ENCODE results near the gene FUT8. TPM values are rescaled to one million over a fixed set of nuclear protein-coding genes. Genes with fewer than 3 reads are reported as not detected.

FUT8 gene
- total RNA-seq, 1 donor from 2014 or later = 11.5 TPM

DNA sequence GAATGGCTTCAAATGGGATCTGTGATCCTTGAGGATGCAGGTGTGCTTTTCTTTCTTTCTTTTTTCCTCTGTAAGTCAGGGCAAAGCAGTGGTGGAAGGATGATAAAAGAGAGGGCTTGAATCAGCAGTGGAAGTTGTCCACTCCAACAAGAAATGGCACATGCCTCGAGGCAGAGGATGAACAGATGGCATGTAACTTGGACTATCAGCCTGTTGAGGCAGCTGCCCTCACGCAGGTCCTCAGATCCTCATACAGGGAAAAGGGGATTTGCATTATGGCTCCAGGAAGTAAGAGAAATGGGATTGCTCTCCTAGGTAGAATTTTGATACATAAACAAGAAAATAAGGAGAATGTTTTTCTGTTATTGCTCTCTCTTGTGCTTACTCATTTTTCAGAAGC lies 368.0 kb downstream of the FUT8 start:
- no peak for DNase-seq
- intact Hi-C loops (cut with micrococcal nuclease) = no loop called here
- ATAC-seq = no peak

GRCh38 chr14:65783101-65783500 lies 370.6 kb downstream of the FUT8 start:
- ATAC-seq (no peak), DNase-seq (no peak)
- intact Hi-C loops (cut with micrococcal nuclease) = no loop called here

DNA sequence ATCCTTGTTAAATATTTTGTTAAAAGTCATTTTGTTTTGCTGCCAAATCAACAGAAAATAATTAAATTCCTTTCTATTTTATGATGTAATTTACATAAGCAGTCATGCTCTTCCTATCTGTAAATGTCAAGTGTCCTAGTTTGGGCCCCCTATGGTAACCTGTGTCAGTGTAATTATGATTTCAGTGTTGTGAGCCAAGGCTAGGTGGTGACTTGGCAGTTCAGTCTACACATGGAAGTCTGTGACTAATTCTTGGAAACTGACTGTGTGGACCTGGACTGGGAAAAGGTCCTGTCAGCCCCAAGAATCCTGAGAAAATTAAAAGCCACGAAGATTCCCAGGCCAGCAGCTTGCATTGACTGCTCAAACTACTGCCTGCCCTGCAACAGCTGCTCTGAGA lies 371.0 kb downstream of the FUT8 start:
- intact Hi-C loops (cut with micrococcal nuclease) = no loop called here
- DNase-seq (no peak), ATAC-seq (no peak)

GRCh38 chr14:65784574-65784973 lies 372.0 kb downstream of the FUT8 start:
- DNase-seq = no peak
- ATAC-seq = no peak
- intact Hi-C loops (cut with micrococcal nuclease) = no loop called here

GRCh38 chr14:65787461-65787860 lies 374.9 kb downstream of the FUT8 start:
- intact Hi-C loops (cut with micrococcal nuclease) = no loop called here
- DNase-seq = no peak

GRCh38 chr14:65788876-65789275 lies 376.3 kb downstream of the FUT8 start:
- DNase-seq (no peak), ATAC-seq (no peak)
- intact Hi-C loops (cut with micrococcal nuclease) = no loop called here

More at GRCh38 chr14:65787461-65787860, 374.9 kb downstream of the FUT8 start:
- ATAC-seq = no peak

DNA sequence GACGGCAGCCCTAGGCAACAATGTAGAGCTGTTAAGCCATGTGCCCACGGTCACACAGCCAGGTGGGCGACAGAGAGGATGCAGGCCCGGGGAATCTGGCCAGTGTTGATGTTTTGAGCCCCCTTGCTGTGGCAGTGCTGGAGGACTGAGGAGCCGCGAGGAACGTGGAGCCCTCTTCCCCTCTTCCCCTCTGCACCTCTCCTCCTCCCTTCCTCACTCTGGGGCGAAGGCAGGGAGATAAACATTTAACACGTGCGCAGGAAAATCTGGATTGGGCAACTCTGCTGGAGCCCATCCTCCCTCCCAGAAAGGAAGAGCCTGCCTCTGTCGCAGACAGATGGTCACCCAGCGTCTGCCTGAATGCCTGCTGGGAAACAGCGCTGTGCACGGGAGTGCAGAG lies 376.8 kb downstream of the FUT8 start:
- DNase-seq (no peak), ATAC-seq (no peak)
- intact Hi-C loops (cut with micrococcal nuclease) = no loop called here

- DNase-seq = no peak
- intact Hi-C loops (cut with micrococcal nuclease) = no loop called here
- no peak for ATAC-seq
These were observed 377.8 kb downstream of the FUT8 start for GRCh38 chr14:65790172-65790815.

DNA sequence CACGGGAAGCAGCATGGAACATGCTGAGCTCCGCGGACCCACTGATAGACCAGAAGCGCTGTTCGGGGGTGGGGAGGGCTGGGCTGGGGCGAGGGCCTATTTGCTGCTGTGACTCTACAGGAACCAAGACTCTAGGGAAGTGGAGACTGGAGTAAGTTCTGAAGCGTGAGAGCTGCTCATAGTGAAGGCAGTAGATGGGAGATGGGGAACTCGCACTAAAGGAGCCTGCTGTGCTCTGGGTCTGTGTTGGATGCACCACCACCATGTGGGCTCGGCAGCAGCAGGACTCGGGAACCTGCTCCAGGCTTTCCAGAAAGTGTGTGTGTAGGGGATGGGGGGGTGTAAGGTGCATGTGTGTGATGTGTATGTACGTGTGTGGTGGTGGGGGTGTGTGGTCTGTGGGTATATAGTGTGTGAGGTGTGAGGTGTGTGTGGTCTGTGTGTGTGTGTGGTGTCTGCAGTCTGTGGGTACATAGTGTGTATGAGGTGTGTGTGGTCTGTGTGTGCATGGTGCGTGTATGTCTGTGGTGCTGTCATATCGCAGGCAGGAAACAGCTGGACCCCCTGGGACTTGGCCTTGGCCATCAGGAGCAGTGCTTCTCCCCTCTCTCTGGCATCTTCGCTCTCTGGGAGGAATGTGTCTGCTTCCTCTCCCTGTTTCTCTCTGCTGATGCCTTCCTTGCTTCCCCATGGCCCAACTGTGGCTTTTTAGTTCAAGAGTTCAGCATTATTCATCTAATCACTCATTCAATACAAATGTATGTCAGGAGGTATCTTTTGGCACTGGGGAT lies 378.9 kb downstream of the FUT8 start:
- intact Hi-C loops (cut with micrococcal nuclease) = no loop called here
- DNase-seq (no peak), ATAC-seq (no peak)

DNA sequence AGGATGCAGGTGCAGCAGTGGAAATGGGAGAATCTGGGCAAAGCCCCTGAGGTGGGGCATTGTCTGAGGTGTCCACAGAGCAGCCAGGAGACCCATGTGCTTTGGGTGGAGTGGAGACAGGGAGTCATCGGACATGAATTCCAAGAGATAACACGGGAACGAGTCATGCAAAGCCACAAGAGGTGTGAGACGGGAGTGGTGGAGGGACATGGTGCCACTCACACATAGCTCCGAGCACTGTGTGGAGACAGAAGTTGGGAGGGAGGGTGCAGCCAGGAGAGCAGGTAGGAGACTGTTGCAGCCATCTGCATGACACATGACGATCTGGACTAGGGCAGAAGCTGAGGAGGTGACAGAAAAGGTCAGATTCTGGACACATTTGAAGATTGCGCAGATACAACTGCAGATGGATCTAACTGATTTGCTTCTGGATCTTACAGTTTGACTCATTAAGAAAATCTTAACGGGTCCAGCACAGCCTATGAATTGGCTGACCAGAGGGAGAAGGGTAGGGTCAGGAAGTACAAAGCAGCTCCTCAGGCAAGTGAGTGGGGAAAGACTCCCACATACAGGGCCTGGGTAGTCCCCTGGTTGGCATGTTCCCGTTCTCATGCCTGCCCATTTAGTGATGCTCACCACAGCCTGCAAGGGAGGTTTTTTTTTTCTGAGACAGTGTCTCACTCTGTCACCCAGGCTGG lies 379.8 kb downstream of the FUT8 start:
- ATAC-seq (no peak), DNase-seq (no peak)
- intact Hi-C loops (cut with micrococcal nuclease) = no loop called here

Small RNA genes within 50 kb of the gene (microRNA-seq; reads per million reads assigned to microRNA genes)
- not detected for gene MIR625 (ENCODE audit: borderline number of aligned reads)
